Smooth muscle cell (in vitro differentiated cells): ENCODE results near the gene SASH1. TPM values are rescaled to one million over a fixed set of nuclear protein-coding genes. Genes with fewer than 3 reads are reported as not detected.

Source experiments
- DNase-seq: peaks from one replicate; lab custom pipeline; 2025; ENCODE audit not compliant: unreplicated experiment; lab: John Stamatoyannopoulos, UW
- H2AFZ ChIP-seq: fragments of 200-600 bp; sonication (generic); 2 replicates; pipeline ENCODE4 v1.6.0; 2016; ENCODE audit warnings: antibody characterized with exemption, low read depth, mild to moderate bottlenecking
- H3F3A ChIP-seq: fragments of 200-600 bp; sonication (generic); 2 replicates; pipeline ENCODE4 v1.6.0; 2017; ENCODE audit warnings: antibody characterized with exemption, low read depth
- H3K27ac ChIP-seq: fragments of 200-600 bp; sonication (generic); 2 replicates; pipeline ENCODE4 v1.5.1; 2016; ENCODE audit warnings: low read depth, mild to moderate bottlenecking
- H3K27me3 ChIP-seq: fragments of 200-600 bp; sonication (generic); 2 replicates; pipeline ENCODE4 v1.6.1; 2016; ENCODE audit warnings: low read depth, mild to moderate bottlenecking
- H3K36me3 ChIP-seq: fragments of 200-600 bp; sonication (generic); 2 replicates; pipeline ENCODE4 v1.5.1; 2016; ENCODE audit warnings: low read depth
- H3K4me1 ChIP-seq: fragments of 200-600 bp; sonication (generic); 2 replicates; pipeline ENCODE4 v1.5.1; 2016; ENCODE audit warnings: low read depth
- H3K4me2 ChIP-seq: fragments of 200-600 bp; sonication (generic); 2 replicates; pipeline ENCODE4 v1.6.0; 2016; ENCODE audit warnings: mild to moderate bottlenecking
- H3K4me3 ChIP-seq: fragments of 200-600 bp; sonication (generic); 2 replicates; pipeline ENCODE4 v1.5.1; 2016; ENCODE audit warnings: mild to moderate bottlenecking
- H3K79me2 ChIP-seq: fragments of 200-600 bp; sonication (generic); 2 replicates; pipeline ENCODE4 v1.6.0; 2016; ENCODE audit warnings: low read depth, mild to moderate bottlenecking
- H3K9ac ChIP-seq: fragments of 200-600 bp; sonication (generic); 2 replicates; pipeline ENCODE4 v1.6.0; 2016; ENCODE audit warnings: low read depth
- H3K9me3 ChIP-seq: fragments of 200-600 bp; sonication (generic); replicated peaks from 2 replicates; pipeline ENCODE4 v1.5.1; 2016; ENCODE audit warnings: low read depth
- H4K20me1 ChIP-seq: fragments of 200-600 bp; sonication (generic); 2 replicates; pipeline ENCODE4 v1.6.0; 2016; ENCODE audit warnings: low read depth
- CTCF ChIP-seq: fragments of 200-600 bp; sonication (generic); IDR thresholded peaks from 2 replicates; pipeline ENCODE4 v1.5.1; 2017; ENCODE audit warnings: borderline replicate concordance, mild to moderate bottlenecking, antibody characterized with exemption; ENCODE audit not compliant: insufficient read depth, poor library complexity, severe bottlenecking
- WGBS: methylation state at CpG from one replicate; pipeline ENCODE4 v1.1.7; 2016; ENCODE audit warnings: low lambda C conversion rate; 5-methylcytosine and 5-hydroxymethylcytosine counted together
- polyA plus RNA-seq: library from polyadenylated mRNA; unstranded; fragments of >200 nt; fragmentation: Nextera tagmentation; extraction: Ambion mirVana; gene quantifications from 2 replicates; pipeline ENCODE4 v1.2.1, GENCODE V29; 2016
- total RNA-seq: library from RNA; depleted of rRNA; stranded (reverse); fragments of >200 nt; gene quantifications from 2 replicates; pipeline ENCODE4 v1.2.3, GENCODE V29; 2014

SASH1 gene
- total and polyA plus RNA-seq, 2 experiments from 2014 or later = 12.7 to 16.2 TPM

- H3K9ac ChIP-seq = no peak overlapping the region
- no peak for DNase-seq
- H3F3A ChIP-seq = peaks cover 10% of the 10 kb centered on the region
- H3K27me3 ChIP-seq = no peaks in the 10 kb centered on the region
- WGBS = 78% methylated on average over 5 of the region's 5 CpGs
- no peak overlapping the region for H3K4me3 ChIP-seq
- H3K27ac ChIP-seq = peak overlapping the region; percentile 88
- H4K20me1 ChIP-seq = no peaks in the 10 kb centered on the region
- no peaks in the 10 kb centered on the region for H3K9me3 ChIP-seq
- H3K4me2 ChIP-seq = peak overlapping the region; percentile 2
- H3K36me3 ChIP-seq = no peaks in the 10 kb centered on the region
- no peaks in the 10 kb centered on the region for H3K4me1 ChIP-seq
- TF ChIP-seq CTCF = no peak
- H3K79me2 ChIP-seq = no peaks in the 10 kb centered on the region
- no peak overlapping the region for H2AFZ ChIP-seq
These were observed 155.1 kb downstream of the SASH1 start for GRCh38 chr6:148497717-148498116.

GRCh38 chr6:148500402-148500801, 157.8 kb downstream of the SASH1 start:
- peak overlapping the region; percentile 77 for H3K27ac ChIP-seq
- no peaks in the 10 kb centered on the region for H3K79me2 ChIP-seq
- peaks cover 10% of the 10 kb centered on the region for H3F3A ChIP-seq
- no peak for TF ChIP-seq CTCF
- no peak overlapping the region for H3K4me2 ChIP-seq
- H3K4me1 ChIP-seq = no peaks in the 10 kb centered on the region
- WGBS = 57% methylated on average over 2 of the region's 2 CpGs
- no peak overlapping the region for H3K4me3 ChIP-seq
- H3K27me3 ChIP-seq = no peaks in the 10 kb centered on the region
- no peaks in the 10 kb centered on the region for H3K36me3 ChIP-seq
- H3K9ac ChIP-seq = no peak overlapping the region
- no peaks in the 10 kb centered on the region for H3K9me3 ChIP-seq
- no peak for DNase-seq
- no peaks in the 10 kb centered on the region for H4K20me1 ChIP-seq
- H2AFZ ChIP-seq = no peak overlapping the region

- Histone ChIP-seq H3K27me3 (no peaks in the 10 kb centered on the region), H3K9me3 (no peaks in the 10 kb centered on the region), H3K36me3 (no peaks in the 10 kb centered on the region), H3K27ac (peak overlapping the region; percentile 77), H3K9ac (peak overlapping the region; percentile 6), H2AFZ (no peak overlapping the region), H3K79me2 (no peaks in the 10 kb centered on the region), H4K20me1 (no peaks in the 10 kb centered on the region), H3F3A (peaks cover 10% of the 10 kb centered on the region), H3K4me2 (peak overlapping the region; percentile 0), H3K4me1 (no peaks in the 10 kb centered on the region), H3K4me3 (no peak overlapping the region)
- 8% methylated on average over 5 of the region's 5 CpGs for WGBS
- no peak for TF ChIP-seq CTCF
- DNase-seq = no peak
These were observed 158.5 kb downstream of the SASH1 start for GRCh38 chr6:148501178-148501590.

GRCh38 chr6:148502083-148502772, 159.6 kb downstream of the SASH1 start:
- Histone ChIP-seq H3K4me2 (peak overlapping the region; percentile 38), H3K36me3 (no peaks in the 10 kb centered on the region), H3K9ac (peak overlapping the region; percentile 6), H3K4me3 (no peak overlapping the region), H2AFZ (no peak overlapping the region), H3K9me3 (no peaks in the 10 kb centered on the region), H4K20me1 (no peaks in the 10 kb centered on the region), H3K4me1 (no peaks in the 10 kb centered on the region), H3F3A (peaks cover 10% of the 10 kb centered on the region), H3K79me2 (no peaks in the 10 kb centered on the region), H3K27me3 (no peaks in the 10 kb centered on the region), H3K27ac (peak overlapping the region; percentile 77)
- WGBS = 74% methylated on average over 8 of the region's 8 CpGs
- TF ChIP-seq CTCF = no peak
- no peak for DNase-seq
